Muscle of back (tissue), 11 donors: Measurements from ENCODE around the gene BRD4. TPM values are rescaled to one million over a fixed set of nuclear protein-coding genes. Genes with fewer than 3 reads are reported as not detected.

Source experiments
- DNase-seq, 3 donors: peaks; one replicate each; pipeline versions ENCODE4 v3.0.0 to v3.0.0-alpha.2; 2013
- polyA plus RNA-seq, 10 donors: library from polyadenylated mRNA; unstranded; fragments of 120-200 nt; gene quantifications; one replicate each; pipeline ENCODE4 v1.2.1, GENCODE V29; 2013; ENCODE audit not compliant: insufficient read length in 10 of 10

BRD4 gene
- polyA plus RNA-seq, 10 donors, result 31.3 to 48.9 (median 37.9) TPM

DNA sequence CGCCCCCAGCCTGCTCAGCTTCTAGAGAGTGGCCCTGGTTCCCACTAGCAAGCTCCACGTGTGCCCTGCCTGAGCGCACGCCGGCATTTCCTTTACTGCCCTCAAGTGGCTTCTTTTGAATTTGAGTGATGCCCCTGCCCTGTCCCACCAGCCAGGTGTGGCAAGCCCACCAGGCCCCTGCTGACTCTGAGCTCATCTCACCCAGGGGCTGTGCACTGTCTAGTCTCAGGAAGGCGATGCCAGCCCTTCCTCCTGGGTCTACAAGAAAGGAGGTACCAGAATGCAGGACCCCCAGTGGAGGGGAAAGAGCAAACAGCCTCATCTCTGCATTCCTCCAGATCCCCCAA, 82.8 kb downstream of the BRD4 start:
- DNase-seq, result no peak

DNA sequence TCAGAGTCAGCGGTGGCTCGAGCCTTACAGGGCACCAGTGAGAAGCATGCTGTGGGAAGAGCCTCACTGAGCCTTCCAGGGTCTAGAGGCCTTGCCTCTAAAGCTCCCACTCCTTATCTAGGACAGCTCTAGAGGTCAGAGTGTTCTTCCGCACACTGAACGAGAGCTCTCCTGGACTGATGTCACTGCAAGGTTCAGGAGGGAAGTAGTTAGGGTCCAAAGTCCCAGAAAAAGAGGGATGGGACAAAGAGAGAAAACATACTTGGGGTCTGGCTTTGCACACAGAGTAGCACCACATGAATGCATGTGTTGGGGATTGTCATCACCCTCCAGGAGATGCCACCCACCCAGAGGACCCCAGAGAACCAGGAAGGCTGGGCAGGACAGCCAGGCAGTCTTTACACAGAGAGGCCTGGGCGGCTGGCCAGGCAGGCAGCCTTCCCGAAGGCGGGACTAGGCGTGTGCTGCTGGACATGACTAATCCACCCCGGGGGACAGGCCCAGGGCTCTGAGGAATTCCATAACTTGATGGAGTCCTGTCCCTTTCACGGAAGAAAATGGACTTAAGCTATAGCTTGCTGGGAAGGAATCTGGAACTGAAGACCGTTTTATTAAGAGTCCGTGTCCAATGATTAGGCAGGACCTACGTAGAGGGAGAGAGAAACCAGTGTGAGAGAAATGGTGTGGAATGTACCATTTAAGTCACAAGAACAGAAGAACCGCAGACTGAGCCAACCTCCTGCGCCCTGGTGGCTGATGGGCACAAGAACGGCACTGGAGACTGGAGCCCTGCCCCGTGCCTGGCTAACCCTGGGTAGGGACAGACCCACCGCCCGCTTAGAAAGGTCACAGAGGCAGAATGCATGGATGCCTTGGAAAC, 83.5 kb downstream of the BRD4 start:
- DNase-seq, result peak; percentile 73 to 87 (median 78)

DNA sequence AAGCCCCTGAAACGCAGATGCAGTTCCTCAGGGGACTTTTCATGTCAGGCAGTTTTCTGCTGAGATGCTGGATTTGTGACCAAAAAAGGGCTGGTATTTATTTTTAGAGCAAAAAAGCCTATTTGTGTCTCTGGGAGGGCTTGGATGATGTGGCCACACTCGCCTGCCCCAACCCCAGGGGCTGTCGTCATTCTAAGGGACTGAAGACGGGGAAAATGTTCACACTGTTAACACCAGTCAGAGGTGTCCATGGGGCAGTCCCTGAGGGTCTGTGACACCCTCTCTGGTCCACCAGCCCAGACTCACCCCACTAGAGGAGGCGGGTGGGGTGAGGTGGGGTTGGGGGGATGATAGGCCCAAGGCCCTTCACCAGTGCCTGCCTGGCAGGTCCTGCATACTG, 84.2 kb downstream of the BRD4 start:
- peak in 1 of 3 donors; percentile 57 for DNase-seq

DNA sequence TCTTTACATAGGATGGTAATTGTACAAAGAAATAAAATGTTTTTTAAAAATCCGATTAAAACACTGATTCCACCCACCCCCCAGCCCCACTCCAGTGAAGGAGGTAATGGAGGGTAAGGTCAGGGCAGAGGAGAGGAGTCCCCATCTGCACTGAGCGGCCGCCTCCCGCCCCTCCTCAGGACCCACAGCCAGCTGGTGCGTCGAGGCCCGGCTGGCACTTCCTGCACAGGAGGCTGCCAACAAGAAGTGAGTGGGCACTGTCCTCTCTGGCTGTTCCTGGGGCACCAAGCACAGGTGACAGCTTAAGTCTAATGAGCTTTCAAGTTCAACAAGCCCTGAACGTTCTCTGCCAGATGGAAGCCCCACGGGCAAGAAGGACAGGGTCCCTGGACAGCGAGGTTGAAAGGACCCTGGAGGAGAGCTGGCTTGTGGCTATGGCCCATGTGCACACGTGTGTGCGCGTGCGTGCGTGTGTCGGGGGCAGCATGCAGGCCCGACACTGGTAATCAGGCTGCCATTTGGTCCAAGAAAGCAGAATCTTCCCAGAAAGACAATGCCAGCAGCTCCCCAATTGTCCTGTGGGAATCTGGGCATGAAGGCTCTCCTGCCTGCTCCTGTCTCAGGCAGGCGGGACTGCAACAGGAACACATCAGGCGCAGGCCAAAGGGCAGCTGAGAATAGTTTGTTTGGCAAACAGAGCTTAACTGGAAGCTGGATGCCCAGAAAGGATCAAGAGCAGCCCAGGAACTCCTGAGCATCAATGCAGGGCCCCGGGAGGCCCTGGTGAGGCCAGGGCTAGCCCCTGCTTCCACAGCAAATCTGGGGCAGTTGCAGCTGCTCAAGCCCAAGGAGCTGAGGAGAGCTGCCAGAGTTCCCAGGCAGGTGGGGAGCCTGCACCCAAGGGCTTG, 85.0 kb downstream of the BRD4 start:
- peak in 1 of 3 donors; percentile 57 for DNase-seq

DNA sequence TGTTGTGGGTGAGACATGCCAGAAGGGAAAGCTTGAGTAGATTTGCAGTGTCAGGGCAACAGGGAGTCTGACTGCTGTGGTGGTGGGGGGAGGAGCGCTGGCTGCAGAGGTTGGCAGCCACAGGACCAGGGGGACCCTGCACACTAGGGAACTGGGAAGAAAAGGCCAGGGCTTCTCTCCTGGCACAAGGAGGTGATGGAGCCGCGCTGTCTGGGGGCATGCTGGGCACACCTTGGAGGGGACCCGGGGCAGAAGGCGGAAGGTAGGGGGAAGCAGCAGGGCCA, 86.2 kb downstream of the BRD4 start:
- DNase-seq, result no peak

DNA sequence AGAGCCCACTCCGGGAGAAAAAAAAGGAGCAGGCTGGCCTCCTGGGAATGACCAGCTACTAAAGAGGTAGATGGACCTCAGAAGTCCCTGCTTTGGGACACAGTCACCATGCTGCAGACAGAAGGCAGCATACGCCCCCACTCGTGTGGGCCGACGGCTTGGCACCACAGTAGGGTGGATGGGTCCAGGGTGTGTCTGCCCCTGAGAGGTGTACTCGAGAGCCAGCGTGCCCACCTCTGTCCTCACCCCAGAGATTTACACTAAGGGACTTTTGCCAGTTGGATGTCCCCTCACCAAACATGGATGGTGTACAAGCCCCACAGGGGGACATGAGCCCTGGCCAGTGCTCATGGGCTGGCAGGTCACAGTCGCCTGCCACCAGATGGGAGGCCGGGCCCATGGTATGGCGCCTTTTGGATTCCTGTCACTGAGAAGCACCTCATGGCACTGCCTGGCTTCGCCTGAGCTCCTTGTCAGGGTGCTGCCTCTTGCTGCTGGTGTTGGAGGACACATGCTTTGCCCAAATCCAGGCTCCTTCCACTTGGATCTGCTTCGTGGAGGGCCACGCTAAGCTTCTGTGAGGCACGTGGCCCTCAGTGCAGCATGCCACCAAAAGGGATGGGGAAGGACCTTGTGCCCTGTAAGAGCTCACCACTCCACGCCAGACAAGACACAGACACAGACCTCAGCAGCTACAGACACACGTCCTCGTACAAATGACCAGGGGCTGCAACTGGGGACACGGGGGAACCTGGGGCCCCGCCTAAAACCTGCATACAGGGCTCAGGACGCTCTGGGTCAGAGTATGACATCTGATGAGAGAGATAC, 86.8 kb downstream of the BRD4 start:
- no peak for DNase-seq

DNA sequence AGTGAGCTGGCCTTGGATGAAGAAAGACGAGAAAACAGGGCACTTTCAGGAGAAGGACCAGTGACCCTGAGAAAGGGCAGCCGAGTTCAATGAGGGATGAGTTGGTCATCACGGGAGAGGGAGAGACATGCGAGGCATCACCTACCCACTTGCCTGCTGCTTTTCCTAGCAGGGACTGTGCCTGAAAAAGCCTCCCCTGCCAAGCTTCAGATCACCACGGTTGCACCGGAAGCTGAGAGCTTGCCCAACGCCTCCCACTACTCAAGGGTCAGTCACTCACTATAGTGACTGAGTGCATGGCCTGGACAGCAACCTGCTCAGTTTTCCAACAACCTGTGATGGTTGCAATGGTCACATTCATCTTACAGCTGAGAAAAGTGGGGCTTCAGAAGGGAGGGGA, 87.5 kb downstream of the BRD4 start:
- no peak for DNase-seq

DNA sequence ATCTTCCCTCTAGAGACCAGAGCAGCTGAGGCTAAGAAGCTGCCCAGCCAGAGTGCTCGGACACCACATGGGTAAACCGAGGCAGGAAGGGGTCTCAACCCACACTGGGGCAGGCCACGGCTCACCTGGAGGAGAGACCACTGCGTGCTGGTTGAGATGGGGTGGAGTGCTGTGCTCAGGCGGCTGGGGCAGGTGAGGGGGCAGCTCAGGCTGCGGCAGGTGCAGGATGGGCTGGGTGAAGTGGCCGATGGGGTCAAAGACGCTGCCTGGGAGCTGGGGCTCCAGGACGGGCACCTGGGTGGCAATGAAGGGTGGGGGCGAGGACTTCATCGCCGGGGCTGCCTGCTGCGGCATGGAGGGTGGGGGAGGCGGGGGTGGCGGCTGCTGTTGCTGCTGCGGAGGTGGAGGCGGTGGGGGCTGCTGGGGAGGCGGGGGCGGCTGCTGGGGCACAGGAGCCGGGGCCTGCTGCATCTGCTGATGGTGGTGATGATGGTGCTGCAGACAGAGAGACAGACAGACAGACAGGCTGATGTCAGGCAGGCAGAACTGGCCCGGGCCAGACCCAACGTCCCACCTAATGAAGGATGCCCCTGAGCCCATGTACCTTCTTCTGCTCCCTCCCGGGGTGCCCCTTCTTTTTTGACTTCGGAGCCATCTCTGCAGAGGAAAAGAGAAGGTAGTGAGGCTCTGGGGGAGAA, 88.1 kb downstream of the BRD4 start:
- DNase-seq, result no peak

DNA sequence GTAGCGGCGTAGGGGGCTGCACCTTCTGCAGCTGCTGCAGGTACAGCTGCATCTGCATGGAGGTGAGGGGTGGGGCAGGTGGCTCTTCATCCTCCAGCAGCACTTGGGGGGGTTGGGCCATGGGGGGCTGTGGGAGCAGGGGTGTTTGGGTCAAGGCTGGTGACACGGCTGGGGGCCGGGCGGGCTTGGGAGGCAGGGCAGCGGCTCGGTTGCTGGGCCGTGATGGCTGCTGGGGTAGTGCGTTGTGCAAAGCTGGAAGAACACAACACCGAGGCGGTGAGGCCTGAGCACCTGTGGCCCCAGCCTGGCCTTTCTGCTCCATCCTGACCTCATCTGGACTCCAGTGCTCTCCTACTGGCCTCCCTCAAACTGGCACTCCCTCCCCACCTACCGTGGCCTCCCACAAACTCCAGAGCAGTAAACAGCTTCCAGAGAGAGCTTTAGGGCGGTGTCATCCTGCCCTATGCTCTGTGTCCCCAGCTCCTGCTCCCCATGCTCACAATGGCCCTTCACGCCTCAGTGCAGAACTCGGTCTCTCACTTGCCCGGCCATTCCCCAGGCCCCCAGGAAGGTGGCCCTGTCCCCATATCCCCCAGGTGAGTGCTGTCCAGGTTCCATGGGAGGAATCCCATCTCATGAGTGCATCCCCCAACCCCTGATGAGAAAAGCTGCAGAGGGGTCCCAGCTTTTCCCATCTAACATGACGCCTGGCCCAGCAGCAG, 88.9 kb downstream of the BRD4 start:
- no peak for DNase-seq

DNA sequence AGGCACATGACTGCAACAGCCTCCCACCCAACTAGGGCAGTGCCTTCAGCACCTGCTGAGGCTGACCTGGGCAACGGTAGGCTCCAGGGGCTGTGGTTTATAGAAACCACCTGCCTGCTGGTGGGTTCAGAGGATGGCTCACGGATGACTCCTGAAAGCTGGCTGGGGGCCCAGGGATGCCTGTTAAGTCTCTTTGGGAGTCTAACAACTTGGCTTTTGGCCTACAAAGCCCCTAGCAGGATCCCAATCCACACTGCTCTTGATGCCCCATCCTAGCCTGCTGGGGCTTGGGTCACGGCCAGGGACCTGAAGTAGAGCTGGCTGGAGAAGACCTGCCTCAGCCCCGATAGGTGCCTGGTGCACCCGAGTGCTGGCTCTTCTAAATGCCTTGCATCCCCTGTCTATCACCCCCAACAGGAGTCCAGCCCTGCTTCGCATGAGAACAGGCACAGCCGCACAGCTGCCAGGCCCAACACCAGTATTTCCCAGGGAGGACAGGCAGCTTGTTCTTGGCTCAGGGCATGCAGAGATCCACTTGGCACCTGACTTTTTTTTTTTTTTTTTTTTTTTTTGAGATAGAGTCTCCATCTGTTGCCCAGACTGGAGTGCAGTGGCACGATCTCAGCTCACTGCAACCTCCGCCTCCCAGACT, 91.0 kb downstream of the BRD4 start:
- DNase-seq, result peak in 1 of 3 donors; percentile 57

DNA sequence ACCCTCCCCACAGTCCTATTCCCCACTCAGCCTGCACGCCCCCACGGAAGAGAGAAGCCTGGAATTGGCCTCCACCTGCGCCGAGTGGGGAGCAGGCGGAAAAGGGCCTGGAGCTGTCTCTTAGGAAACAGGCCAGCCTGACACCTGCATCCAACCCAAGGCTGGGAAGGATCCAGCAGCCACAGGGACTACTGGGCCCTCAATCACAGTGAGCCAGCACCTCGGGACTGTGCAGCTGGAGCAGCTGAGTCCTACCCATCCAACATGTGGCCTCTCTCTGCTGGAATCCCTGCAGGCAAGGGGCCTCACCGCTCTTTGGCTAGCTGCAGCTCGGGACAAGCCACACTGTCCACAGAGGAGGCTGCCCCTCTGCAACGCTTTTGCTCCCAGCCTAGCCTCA, 91.8 kb downstream of the BRD4 start:
- DNase-seq, result peak in 1 of 3 donors; percentile 76

DNA sequence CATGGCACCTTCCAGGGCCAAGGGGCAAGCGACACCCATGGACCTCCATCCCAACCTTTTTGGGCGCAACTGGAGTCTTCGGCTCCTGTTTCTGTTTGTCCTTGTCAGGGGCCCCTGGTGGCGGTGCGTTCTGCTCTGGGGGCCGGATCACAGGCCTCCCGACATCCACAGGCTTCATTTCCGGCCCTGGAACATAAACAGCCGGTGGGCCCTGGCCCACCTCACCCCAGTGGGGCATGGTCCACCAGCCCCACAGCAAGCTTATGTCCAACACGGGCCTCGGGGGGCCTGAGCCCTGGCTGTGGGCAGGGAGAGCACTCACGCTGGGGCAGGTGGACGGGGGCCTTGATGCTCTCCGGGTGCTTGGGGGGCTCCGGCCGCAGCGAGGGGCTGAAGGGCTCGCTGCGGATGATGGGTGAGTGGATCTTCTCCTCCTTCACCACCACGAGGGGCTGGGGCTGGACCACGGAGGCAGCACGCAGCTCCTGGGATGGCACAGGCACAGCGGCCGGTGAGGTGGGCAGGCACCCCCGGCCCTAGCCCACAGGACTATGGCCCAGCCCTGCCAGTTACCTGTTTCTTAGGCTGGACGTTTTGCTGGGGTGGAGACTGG, 92.9 kb downstream of the BRD4 start:
- DNase-seq, result no peak

DNA sequence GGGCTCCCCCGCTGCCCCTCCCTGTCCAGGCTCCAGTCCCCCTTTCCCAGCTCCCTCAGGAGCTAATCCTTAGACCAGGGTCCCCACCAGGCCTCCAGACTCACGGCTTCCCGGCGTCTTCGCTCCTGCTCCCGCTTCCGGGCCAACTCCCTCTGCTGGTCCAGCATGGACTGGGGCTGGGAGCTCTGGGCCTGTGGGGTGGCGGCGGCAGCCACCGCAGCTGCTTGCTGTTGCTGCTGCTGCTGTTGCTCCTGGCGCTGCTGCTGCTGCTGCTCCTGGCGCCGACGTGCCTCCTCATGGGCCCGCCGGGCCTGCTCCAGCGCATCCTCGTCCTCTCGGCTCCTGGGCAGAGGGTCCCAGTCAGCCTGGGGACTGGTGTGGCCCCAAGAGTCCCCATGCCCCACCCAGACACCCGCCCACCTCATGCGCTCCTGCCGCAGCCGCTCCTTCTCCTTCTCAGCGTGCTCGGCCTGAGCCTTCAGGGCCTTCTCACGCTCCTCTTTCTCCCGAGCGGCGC, 93.6 kb downstream of the BRD4 start:
- no peak for DNase-seq

DNA sequence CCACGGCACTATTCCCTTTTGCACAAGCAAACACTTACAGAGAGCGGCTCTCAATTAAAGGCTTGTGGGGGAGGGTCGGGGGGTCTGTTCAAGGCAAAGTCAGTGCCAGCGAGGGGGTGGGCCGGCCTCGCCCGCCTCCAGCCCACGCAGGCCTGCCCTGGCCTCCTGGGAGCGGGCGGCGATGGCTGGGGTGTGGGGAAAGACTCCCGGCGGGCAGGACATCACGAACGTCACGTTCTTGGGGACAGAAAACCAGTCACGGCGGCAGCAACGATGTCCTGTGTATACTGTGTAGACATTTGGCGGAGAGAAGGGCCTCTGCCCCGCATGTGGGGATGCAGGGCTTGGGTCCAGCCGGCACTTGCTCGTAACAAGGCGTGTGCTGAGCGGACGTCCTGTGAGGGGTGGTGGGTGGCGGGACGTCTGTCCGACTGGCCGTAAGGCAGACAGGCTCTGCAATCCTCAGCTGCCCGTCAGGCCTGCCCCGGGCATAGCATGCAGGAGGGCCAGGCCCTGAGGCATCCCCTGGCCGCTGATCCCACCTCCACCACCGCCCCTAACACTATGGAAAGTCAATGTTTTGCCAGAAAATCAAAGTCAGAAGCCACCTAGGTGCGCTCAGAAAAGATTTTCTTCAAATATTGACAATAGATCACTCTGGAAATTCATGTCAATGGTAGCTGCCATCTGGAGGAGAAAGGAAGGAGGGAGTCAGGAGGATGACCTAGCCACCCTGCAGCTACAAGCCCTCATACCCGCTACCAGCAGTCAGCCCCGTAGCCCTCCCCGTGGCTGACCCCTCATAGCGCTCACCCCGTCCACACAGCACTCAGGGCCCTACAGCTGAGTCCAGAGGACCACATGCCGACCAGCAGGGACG, 94.3 kb downstream of the BRD4 start:
- DNase-seq, result no peak

DNA sequence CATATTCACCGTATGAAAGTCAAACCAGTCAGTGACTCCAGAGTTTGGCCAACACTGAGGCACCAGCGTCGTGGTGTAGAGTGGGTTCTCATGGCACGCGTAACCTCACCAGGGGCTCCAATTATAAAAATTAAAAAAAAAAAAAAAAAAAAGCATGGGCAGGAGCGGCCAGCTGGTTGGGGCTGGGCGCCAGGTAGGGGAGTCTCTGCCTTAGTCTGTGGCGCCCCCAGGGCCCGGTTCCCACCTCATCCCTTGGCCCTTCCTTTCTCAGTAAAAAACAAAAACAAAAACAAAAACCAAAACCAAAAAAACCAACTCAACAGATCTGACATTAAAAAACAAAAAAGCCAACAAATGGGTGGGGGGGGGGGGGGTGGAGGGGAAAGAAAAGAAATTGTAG, 95.5 kb downstream of the BRD4 start:
- no peak for DNase-seq

DNA sequence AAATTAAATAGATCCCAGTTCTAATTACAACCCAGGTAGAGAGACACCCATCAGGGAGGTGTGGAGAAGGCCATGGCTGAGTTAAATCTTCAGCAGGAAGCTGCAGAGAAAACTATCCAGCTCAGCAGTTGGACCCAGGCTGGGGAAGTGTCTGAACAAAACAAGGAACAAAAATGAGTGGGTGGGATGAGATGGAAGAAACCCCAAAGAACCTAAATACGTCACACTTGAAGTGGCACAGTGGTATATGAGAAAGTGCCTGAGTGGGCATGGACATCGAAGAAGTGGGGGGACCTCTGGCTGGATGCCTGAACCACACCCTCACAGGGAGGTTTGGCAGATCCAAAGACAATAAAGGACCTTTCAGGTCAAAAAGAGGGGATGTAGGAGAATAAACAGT, 96.6 kb downstream of the BRD4 start:
- DNase-seq, result no peak

DNA sequence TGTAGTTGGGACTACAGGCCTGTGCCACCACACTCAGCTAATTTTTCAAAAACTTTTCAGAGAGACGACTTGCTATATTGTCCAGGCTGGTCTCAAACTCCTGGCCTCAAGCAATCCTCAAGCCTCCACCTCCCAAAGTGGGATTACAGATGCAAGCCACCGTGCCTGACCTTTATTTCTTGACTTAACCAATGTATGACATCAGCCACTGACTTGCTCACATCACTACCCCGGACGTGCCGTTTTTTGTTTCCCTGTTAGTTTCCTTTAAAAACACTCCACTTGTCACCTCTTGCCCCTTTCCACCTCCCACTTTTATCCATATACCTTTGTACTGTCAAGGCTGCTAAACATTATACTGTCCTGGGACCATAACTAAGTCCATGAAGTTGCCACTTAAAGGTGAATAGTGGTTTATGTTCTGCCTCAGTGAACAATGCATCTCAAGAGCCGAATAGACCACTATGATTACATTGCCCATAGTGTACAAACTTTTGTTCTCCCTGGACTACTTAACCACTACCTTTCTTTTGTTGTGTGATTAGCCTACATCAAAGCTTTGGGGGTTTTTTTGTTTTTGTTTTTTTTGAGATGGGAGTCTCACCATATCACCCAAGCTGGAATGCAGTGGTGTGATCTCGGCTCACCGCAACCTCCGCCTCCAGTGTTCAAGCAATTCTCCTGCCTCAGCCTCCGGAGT, 97.8 kb downstream of the BRD4 start:
- DNase-seq, result no peak

DNA sequence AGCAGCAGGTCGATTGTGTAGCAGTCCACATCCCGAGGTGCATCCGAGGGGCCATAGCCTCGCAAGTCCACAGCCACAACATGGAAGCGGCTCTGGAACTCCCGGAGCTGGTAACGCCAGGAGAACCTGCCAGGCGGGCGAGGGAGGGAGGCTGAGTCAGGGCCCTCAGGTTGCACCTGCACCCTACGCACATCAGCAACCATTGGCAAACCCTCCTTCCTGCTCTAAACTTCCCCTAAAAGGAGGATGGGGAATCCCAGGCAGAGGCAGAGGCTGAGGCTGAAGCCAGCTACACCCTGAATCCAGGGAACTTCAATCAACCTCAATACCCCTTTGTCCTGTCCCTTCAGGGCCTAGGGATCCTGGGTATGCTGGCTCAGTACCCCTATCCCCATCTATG, 101.1 kb downstream of the BRD4 start:
- no peak for DNase-seq
